Stimulated activated CD8-positive, alpha-beta memory T cell treated with anti-CD3 and anti-CD28 coated beads, Interleukin-4, amount 100 ng/mL, for 4 hours (primary cell): Measurements from ENCODE around the gene ADPRS.

Experiments used
- DNase-seq, 2 donors: peaks; one replicate each; pipeline ENCODE4 v3.0.0-alpha.2; 2020; ENCODE audit warnings: low read depth in 2 of 2, low spot score in 1 of 2

The ADPRS gene

GRCh38 chr1:36087233-36088123 is 1.2 kb upstream of the ADPRS start:
- no peak for DNase-seq

GRCh38 chr1:36088265-36088576 is 471 bp upstream of the ADPRS start:
- no peak for DNase-seq

GRCh38 chr1:36089393-36090121 is 865 bp downstream of the ADPRS start:
- no peak for DNase-seq

GRCh38 chr1:36091141-36091540 is 2.4 kb downstream of the ADPRS start:
- DNase-seq = no peak

- no peak for DNase-seq
Measured at GRCh38 chr1:36091698-36092097, 3.0 kb downstream of the ADPRS start.

GRCh38 chr1:36092166-36092797 is 3.6 kb downstream of the ADPRS start:
- DNase-seq = no peak

GRCh38 chr1:36092798-36093185 is 4.1 kb downstream of the ADPRS start:
- DNase-seq = no peak

- DNase-seq = no peak
Measured at GRCh38 chr1:36093226-36093625, 4.5 kb downstream of the ADPRS start.

- DNase-seq = no peak
Measured at GRCh38 chr1:36093929-36094328, 5.2 kb downstream of the ADPRS start.

GRCh38 chr1:36094621-36095061 is 5.9 kb downstream of the ADPRS start:
- DNase-seq = no peak

GRCh38 chr1:36095760-36096405 is 7.2 kb downstream of the ADPRS start:
- DNase-seq = no peak

GRCh38 chr1:36096500-36097432 is 8.1 kb downstream of the ADPRS start:
- no peak for DNase-seq

GRCh38 chr1:36097693-36098585 is 9.2 kb downstream of the ADPRS start:
- no peak for DNase-seq

GRCh38 chr1:36098650-36099365 is 10.1 kb downstream of the ADPRS start:
- DNase-seq = no peak

- DNase-seq = peak; percentile 38 to 63
Measured at GRCh38 chr1:36099681-36100341, 11.1 kb downstream of the ADPRS start.

GRCh38 chr1:36100376-36100775 is 11.7 kb downstream of the ADPRS start:
- DNase-seq = no peak

- DNase-seq = no peak
Measured at GRCh38 chr1:36101546-36101945, 12.9 kb downstream of the ADPRS start.

- no peak for DNase-seq
Measured at GRCh38 chr1:36106269-36106668, 17.6 kb downstream of the ADPRS start.
